CD4-positive, alpha-beta T cell (primary cell): ENCODE measurements around the gene FLYWCH1. TPM values are rescaled to one million over a fixed set of nuclear protein-coding genes. Genes with fewer than 3 reads are reported as not detected.

Experiments
- ATAC-seq: fragments of 200-7000 bp; cut with Tn5 transposase; one replicate; pipeline ENCODE4 v1.10.0; 2022; ENCODE audit warnings: mild to moderate bottlenecking; ENCODE audit not compliant: poor library complexity
- CTCF ChIA-PET: fragments of 350-600 bp; sonication (Branson Sonifier 250); formaldehyde crosslinking; loops from one replicate; lab custom pipeline; 2021; ENCODE audit warnings: antibody characterized with exemption, inconsistent platforms; lab: Charles Lee
- POLR2A ChIA-PET: fragments of 350-600 bp; sonication (Branson Sonifier 250); formaldehyde crosslinking; loops from one replicate; lab custom pipeline; 2021; ENCODE audit warnings: antibody characterized with exemption, inconsistent platforms; lab: Charles Lee
- DNase-seq, 14 experiments: peaks; one replicate each; pipeline ENCODE4 v3.0.0-alpha.2; 2013 to 2020; ENCODE audit warnings: mixed read lengths in 2 of 14
- H3K27ac ChIP-seq, 2 donors: one replicate each; pipeline versions ENCODE4 v1.5.1 to v1.7.0; 2013; ENCODE audit warnings: low read length in 2 of 2, low read depth in 1 of 2, mild to moderate bottlenecking in 1 of 2
- H3K27me3 ChIP-seq, 2 experiments: 1 replicate in 1 of 2; 2 replicates in 1 of 2; pipeline versions ENCODE4 v1.6.1 to v1.7.0; 2013; ENCODE audit warnings: low read length in 2 of 2, control low read depth in 1 of 2, mild to moderate bottlenecking in 1 of 2, moderate library complexity in 1 of 2; ENCODE audit not compliant: insufficient read depth in 2 of 2, control insufficient read depth in 1 of 2
- H3K36me3 ChIP-seq: one replicate; pipeline ENCODE4 v1.6.1; 2013; ENCODE audit warnings: low read length, control low read depth; ENCODE audit not compliant: insufficient read depth
- H3K4me1 ChIP-seq: one replicate; pipeline ENCODE4 v1.6.1; 2013; ENCODE audit warnings: low read length, control low read depth; ENCODE audit not compliant: insufficient read depth
- H3K4me3 ChIP-seq: one replicate; pipeline ENCODE4 v1.5.1; 2013; ENCODE audit warnings: mild to moderate bottlenecking, low read length, moderate library complexity
- H3K9me3 ChIP-seq, 2 experiments: 1 replicate in 1 of 2; 2 replicates in 1 of 2; pipeline versions ENCODE4 v1.6.1 to v1.7.0; 2013; ENCODE audit warnings: low read length in 2 of 2, mild to moderate bottlenecking in 2 of 2, control low read depth in 1 of 2, moderate library complexity in 1 of 2; ENCODE audit not compliant: control insufficient read depth in 1 of 2, insufficient read depth in 1 of 2
- H3K27ac Mint-ChIP-seq: one replicate; pipeline ENCODE4 v1.8.0; 2020; ENCODE audit warnings: mixed read lengths
- H3K27me3 Mint-ChIP-seq: one replicate; pipeline ENCODE4 v1.8.0; 2021; ENCODE audit warnings: mixed read lengths
- H3K36me3 Mint-ChIP-seq: one replicate; pipeline ENCODE4 v1.8.0; 2021; ENCODE audit warnings: low read depth, mixed read lengths
- H3K4me1 Mint-ChIP-seq: one replicate; pipeline ENCODE4 v1.8.0; 2021; ENCODE audit warnings: low read depth, mixed read lengths
- H3K4me3 Mint-ChIP-seq: one replicate; pipeline ENCODE4 v1.8.0; 2020; ENCODE audit warnings: mild to moderate bottlenecking, mixed read lengths
- H3K9me3 Mint-ChIP-seq: one replicate; pipeline ENCODE4 v1.8.0; 2020; ENCODE audit warnings: mixed read lengths
- intact Hi-C, 2 experiments: fragments of 100-400 bp; cut with DNase I in 1 of 2; cut with micrococcal nuclease in 1 of 2; formaldehyde crosslinking; loops; one replicate each; pipeline versions ENCODE4 v1.15.1 to v1.9.0; 2023 to 2025; cut with DNase I, micrococcal nuclease
- total RNA-seq, 174 experiments: library from RNA in 2 of 174; stranded (reverse) in 2 of 174; gene quantifications; one replicate each; pipeline ENCODE4 v1.2.3 and lab custom pipeline; 2021 to 2026
- TF ChIP-seq, protein P1 (sequence below): fragments of 200-600 bp; IDR thresholded peaks from one replicate; pipeline ENCODE4 v1.8.0; 2022; ENCODE audit warnings: antibody characterized with exemption, mild to moderate bottlenecking

Gene FLYWCH1
- total RNA-seq, 2 experiments from 2014 or later = 84.8 to 97.0 TPM

DNA sequence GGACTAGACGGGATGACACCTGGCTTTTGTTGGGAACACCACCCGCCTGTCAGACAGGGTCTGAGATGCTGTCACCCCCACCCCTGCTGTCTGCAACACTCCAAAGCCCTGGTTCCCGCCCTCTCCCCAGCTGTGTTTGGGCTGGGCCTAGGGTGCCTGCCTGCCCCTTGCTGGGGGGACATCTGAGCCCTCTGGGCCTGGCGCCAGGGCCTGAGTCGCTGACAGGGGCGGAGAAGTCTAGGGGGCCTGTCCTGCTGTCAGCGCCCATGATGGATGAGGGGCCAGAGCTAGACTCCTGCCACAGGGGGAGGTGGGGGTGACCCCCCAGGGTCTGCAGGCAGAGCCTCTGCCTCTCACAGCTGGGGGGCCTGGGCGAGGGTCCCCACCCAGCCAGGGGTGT, 76.1 kb downstream of the FLYWCH1 start:
- intact Hi-C loops = no loop called here
- POLR2A ChIA-PET = no interaction called here
- Mint-ChIP-seq H3K27me3 (no peaks in the 10 kb centered on the region), H3K27ac (no peak overlapping the region), H3K36me3 (no peaks in the 10 kb centered on the region), H3K4me1 (no peaks in the 10 kb centered on the region), H3K4me3 (no peak overlapping the region), H3K9me3 (no peaks in the 10 kb centered on the region)
- CTCF ChIA-PET = no interaction called here
- Histone ChIP-seq H3K36me3 (no peaks in the 10 kb centered on the region), H3K27ac (no peak overlapping the region), H3K4me3 (no peak overlapping the region), H3K9me3 (no peaks in the 10 kb centered on the region), H3K4me1 (peaks cover 8% of the 10 kb centered on the region), H3K27me3 (no peaks in the 10 kb centered on the region)
- no peak for ATAC-seq
- TF ChIP-seq, protein P1, sequence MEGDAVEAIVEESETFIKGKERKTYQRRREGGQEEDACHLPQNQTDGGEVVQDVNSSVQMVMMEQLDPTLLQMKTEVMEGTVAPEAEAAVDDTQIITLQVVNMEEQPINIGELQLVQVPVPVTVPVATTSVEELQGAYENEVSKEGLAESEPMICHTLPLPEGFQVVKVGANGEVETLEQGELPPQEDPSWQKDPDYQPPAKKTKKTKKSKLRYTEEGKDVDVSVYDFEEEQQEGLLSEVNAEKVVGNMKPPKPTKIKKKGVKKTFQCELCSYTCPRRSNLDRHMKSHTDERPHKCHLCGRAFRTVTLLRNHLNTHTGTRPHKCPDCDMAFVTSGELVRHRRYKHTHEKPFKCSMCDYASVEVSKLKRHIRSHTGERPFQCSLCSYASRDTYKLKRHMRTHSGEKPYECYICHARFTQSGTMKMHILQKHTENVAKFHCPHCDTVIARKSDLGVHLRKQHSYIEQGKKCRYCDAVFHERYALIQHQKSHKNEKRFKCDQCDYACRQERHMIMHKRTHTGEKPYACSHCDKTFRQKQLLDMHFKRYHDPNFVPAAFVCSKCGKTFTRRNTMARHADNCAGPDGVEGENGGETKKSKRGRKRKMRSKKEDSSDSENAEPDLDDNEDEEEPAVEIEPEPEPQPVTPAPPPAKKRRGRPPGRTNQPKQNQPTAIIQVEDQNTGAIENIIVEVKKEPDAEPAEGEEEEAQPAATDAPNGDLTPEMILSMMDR = no peak
- DNase-seq = no peak

DNA sequence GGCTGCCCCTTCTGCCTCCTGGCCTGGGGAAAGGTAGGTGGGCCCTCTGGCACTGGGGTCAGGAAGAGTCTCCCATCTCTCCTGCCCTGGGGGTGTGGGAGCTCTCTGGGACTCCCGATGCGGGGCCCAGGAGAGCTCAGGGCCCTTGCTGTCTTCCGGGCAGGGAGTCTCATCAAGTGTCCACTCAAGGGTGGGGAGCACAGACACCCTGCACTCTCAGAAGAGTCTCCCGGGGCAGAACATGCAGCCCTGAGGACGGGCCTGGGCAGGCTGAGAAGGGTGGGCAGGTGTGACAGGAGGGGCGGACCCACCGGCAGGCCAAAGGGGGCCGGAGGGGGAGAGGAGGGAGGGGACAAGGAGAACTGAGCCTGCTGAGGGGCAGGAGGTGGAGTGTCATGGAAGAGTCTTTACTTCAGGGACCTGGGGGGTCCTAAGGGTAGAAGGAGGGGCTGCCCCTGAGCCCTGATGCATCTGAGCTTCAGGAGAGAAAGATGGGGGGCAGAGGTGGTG, 76.9 kb downstream of the FLYWCH1 start:
- H3K27me3 ChIP-seq = no peaks in the 10 kb centered on the region
- TF ChIP-seq, protein P1 = no peak
- no peak for DNase-seq
- intact Hi-C loops = no loop called here
- ChIA-PET CTCF (no interaction called here), POLR2A (no interaction called here)
- H3K27ac ChIP-seq = no peak overlapping the region
- H3K27me3 Mint-ChIP-seq = no peaks in the 10 kb centered on the region
- H3K36me3 ChIP-seq = no peaks in the 10 kb centered on the region
- H3K36me3 Mint-ChIP-seq = no peaks in the 10 kb centered on the region
- no peaks in the 10 kb centered on the region for H3K4me1 Mint-ChIP-seq
- H3K4me3 Mint-ChIP-seq = no peak overlapping the region
- H3K4me3 ChIP-seq = no peak overlapping the region
- no peak for ATAC-seq
- no peak overlapping the region for H3K27ac Mint-ChIP-seq
- H3K9me3 Mint-ChIP-seq = no peaks in the 10 kb centered on the region
- H3K4me1 ChIP-seq = peaks cover 5% of the 10 kb centered on the region
- H3K9me3 ChIP-seq = no peaks in the 10 kb centered on the region

DNA sequence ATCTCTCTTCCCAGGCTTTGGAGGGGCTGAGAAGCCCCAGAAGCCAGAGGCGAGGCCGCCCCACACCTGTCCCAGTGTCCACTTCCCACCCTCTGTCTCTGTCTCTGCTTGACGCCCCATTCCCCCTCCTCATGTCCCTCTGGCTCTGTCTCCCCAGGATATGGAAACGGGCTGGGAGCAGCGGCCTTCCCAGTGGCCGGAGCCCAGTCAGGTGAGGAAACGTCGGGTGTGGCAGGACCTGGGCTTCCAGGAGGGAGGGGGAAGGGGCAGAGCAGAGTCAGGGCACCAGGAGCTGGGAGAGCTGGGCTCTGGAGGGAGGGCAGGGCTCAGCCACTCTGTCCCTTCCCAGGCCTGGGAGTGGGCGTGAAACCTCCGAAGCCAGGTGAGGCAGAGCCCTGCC, 79.2 kb downstream of the FLYWCH1 start:
- no peak for ATAC-seq
- H3K4me3 Mint-ChIP-seq = no peak overlapping the region
- H3K27ac ChIP-seq = no peak overlapping the region
- TF ChIP-seq, protein P1 = no peak
- CTCF ChIA-PET = no interaction called here
- DNase-seq = no peak
- no peaks in the 10 kb centered on the region for H3K36me3 Mint-ChIP-seq
- POLR2A ChIA-PET = no interaction called here
- no peak overlapping the region for H3K27ac Mint-ChIP-seq
- H3K9me3 ChIP-seq = no peaks in the 10 kb centered on the region
- no peaks in the 10 kb centered on the region for H3K4me1 ChIP-seq
- H3K27me3 Mint-ChIP-seq = no peaks in the 10 kb centered on the region
- intact Hi-C loops = no loop called here
- no peaks in the 10 kb centered on the region for H3K9me3 Mint-ChIP-seq
- H3K27me3 ChIP-seq = no peaks in the 10 kb centered on the region
- H3K4me3 ChIP-seq = no peak overlapping the region
- no peaks in the 10 kb centered on the region for H3K4me1 Mint-ChIP-seq
- no peaks in the 10 kb centered on the region for H3K36me3 ChIP-seq
